ENCODE measurements around the gene RAB4A. TPM values are rescaled to one million over a fixed set of nuclear protein-coding genes. Genes with fewer than 3 reads are reported as not detected.

Gene RAB4A
- total and polyA plus RNA-seq, 2 of the 13 experiments (the other 11 are each of a cell fraction or from before 2014, with no cell fraction given): 56.0 to 80.1 TPM

DNA sequence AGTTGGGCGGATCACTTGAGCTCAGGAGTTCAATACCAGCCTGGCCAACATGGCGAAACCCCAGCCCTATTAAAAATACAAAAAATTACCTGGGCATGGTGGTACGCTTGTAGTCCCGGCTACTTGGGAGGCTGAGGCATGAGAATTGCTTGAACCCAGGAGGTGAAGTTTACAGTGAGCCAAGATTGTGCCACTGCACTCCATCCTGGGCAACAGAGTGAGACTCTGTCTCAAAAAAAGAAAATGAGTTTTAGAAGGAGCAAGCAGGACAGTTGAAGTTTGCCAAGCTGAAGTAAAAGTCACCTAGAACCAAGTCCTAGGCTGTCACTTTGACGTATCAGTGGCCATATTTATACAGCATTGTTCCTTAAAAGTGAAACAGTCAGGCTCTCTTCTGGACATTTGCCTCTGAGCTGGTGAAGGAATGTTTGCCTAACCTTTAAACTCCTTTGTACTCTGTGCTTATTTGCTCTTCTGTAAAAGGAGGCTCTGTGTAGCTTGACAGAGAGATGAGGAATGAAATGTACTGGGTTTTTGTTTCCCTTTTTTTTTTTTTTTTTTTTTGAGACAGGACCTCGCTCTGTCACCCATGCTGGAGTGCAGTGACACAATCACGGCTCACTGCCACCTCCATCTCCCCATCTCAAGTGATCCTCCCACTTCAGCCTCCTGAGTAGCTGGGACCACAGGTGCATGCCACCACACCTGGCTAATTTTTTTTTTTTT is 2.8 kb downstream of the RAB4A start (continued):
- TF ChIP-seq ZNF564 (CRISPR knock-in tag; IDR thresholded peaks at IDR 0.05) (no peak), ZNF614 (CRISPR knock-in tag; IDR thresholded peaks at IDR 0.05; ENCODE audit: borderline replicate concordance) (no peak), PCBP2 (optimal IDR thresholded peaks at IDR 0.05; ENCODE audit: low read depth, low read length, poor library complexity, severe bottlenecking) (no peak), IRX3 (CRISPR knock-in tag; IDR thresholded peaks at IDR 0.05; ENCODE audit: borderline replicate concordance, low read depth) (no peak), ZC3H13 (CRISPR knock-in tag; IDR thresholded peaks at IDR 0.05) (no peak), TBP (CRISPR knock-in tag; IDR thresholded peaks at IDR 0.05) (no peak), ZNF652 (CRISPR knock-in tag; IDR thresholded peaks at IDR 0.05; ENCODE audit: borderline replicate concordance, low read depth) (no peak), U2AF2 (IDR thresholded peaks at IDR 0.05; ENCODE audit: low read depth, low read length) (no peak), ZIK1 (CRISPR knock-in tag; IDR thresholded peaks at IDR 0.05; ENCODE audit: borderline replicate concordance, low read depth) (no peak), TAF15 (IDR thresholded peaks at IDR 0.05; ENCODE audit: low read depth, low read length, poor library complexity, severe bottlenecking) (no peak), POLR2AphosphoS5 (IDR thresholded peaks at IDR 0.05; ENCODE audit: low read depth, low read length) (peak; percentile 42; the same call in 1 of the 2 replicates), ZNF644 (CRISPR knock-in tag; IDR thresholded peaks at IDR 0.05; ENCODE audit: low read depth) (0 out of 2 replicates have a peak, but pooled peaks have one; percentile 16), ZZZ3 (CRISPR knock-in tag; IDR thresholded peaks at IDR 0.05; ENCODE audit: borderline replicate concordance) (no peak), ZMAT3 (CRISPR knock-in tag; conservative IDR thresholded peaks at IDR 0.05) (no peak), PTBP1 (IDR thresholded peaks at IDR 0.05; ENCODE audit: low read depth, low read length, poor library complexity, severe bottlenecking) (no peak), ZNF737 (CRISPR knock-in tag; IDR thresholded peaks at IDR 0.05; ENCODE audit: borderline replicate concordance) (no peak), ZNF670 (CRISPR knock-in tag; IDR thresholded peaks at IDR 0.05; ENCODE audit: borderline replicate concordance) (no peak), ATF7 (IDR thresholded peaks at IDR 0.05) (no peak), ATF7 (CRISPR knock-in tag; IDR thresholded peaks at IDR 0.05) (no peak), KAT2B (IDR thresholded peaks at IDR 0.05; ENCODE audit: borderline replicate concordance, low read depth, low read length) (no peak), ZNF883 (CRISPR knock-in tag; IDR thresholded peaks at IDR 0.05; ENCODE audit: not compliant biosample characterization) (no peak)
- TF ChIP-seq, protein P1, sequence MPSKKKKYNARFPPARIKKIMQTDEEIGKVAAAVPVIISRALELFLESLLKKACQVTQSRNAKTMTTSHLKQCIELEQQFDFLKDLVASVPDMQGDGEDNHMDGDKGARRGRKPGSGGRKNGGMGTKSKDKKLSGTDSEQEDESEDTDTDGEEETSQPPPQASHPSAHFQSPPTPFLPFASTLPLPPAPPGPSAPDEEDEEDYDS (CRISPR knock-in tag; IDR thresholded peaks at IDR 0.05): peak; percentile 44; the same call in 1 of the 2 replicates
- TF ChIP-seq, protein P2, sequence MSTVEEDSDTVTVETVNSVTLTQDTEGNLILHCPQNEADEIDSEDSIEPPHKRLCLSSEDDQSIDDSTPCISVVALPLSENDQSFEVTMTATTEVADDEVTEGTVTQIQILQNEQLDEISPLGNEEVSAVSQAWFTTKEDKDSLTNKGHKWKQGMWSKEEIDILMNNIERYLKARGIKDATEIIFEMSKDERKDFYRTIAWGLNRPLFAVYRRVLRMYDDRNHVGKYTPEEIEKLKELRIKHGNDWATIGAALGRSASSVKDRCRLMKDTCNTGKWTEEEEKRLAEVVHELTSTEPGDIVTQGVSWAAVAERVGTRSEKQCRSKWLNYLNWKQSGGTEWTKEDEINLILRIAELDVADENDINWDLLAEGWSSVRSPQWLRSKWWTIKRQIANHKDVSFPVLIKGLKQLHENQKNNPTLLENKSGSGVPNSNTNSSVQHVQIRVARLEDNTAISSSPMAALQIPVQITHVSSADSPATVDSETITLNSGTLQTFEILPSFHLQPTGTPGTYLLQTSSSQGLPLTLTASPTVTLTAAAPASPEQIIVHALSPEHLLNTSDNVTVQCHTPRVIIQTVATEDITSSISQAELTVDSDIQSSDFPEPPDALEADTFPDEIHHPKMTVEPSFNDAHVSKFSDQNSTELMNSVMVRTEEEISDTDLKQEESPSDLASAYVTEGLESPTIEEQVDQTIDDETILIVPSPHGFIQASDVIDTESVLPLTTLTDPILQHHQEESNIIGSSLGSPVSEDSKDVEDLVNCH (CRISPR knock-in tag; IDR thresholded peaks at IDR 0.05): no peak
- TF ChIP-seq, protein P3, sequence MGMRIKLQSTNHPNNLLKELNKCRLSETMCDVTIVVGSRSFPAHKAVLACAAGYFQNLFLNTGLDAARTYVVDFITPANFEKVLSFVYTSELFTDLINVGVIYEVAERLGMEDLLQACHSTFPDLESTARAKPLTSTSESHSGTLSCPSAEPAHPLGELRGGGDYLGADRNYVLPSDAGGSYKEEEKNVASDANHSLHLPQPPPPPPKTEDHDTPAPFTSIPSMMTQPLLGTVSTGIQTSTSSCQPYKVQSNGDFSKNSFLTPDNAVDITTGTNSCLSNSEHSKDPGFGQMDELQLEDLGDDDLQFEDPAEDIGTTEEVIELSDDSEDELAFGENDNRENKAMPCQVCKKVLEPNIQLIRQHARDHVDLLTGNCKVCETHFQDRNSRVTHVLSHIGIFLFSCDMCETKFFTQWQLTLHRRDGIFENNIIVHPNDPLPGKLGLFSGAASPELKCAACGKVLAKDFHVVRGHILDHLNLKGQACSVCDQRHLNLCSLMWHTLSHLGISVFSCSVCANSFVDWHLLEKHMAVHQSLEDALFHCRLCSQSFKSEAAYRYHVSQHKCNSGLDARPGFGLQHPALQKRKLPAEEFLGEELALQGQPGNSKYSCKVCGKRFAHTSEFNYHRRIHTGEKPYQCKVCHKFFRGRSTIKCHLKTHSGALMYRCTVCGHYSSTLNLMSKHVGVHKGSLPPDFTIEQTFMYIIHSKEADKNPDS (CRISPR knock-in tag; IDR thresholded peaks at IDR 0.05): no peak
- TF ChIP-seq, protein P4, sequence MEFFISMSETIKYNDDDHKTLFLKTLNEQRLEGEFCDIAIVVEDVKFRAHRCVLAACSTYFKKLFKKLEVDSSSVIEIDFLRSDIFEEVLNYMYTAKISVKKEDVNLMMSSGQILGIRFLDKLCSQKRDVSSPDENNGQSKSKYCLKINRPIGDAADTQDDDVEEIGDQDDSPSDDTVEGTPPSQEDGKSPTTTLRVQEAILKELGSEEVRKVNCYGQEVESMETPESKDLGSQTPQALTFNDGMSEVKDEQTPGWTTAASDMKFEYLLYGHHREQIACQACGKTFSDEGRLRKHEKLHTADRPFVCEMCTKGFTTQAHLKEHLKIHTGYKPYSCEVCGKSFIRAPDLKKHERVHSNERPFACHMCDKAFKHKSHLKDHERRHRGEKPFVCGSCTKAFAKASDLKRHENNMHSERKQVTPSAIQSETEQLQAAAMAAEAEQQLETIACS (CRISPR knock-in tag; IDR thresholded peaks at IDR 0.05): no peak

Measured in HepG2 (cell line).